ENCODE results near the gene ZMYND8.

DNA sequence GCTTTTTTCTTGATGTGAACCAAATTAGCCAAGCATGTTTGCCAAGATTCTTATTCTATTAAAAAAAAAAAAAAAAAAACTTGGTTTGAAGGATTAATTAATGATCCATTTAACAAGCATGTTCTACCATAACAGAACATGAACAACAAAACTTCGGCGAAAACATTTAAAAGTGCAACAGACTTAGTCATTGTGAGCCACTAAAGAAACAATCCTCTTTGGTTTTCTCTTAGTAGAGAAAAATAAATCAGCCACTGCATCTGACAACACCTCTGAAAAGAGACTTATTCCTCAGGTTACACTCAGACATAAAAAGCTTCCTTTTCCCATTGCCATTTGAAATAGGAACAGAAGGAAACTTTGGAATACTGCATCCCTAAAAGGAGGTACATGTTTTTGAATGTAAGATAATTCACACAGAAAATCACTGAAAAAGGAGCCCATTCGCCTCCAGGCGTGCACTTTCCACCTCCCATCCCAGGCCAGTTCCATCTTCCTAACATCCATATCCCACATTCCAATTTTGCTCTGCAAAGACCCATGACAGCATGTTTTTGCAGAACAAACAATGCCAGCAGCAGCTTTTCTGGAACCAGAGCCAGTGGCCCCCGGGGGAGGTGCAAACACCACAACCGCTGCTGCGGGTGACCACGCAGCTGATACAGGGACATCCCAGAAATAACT is 79.5 kb downstream of the ZMYND8 start:
- TF ChIP-seq, protein P1, sequence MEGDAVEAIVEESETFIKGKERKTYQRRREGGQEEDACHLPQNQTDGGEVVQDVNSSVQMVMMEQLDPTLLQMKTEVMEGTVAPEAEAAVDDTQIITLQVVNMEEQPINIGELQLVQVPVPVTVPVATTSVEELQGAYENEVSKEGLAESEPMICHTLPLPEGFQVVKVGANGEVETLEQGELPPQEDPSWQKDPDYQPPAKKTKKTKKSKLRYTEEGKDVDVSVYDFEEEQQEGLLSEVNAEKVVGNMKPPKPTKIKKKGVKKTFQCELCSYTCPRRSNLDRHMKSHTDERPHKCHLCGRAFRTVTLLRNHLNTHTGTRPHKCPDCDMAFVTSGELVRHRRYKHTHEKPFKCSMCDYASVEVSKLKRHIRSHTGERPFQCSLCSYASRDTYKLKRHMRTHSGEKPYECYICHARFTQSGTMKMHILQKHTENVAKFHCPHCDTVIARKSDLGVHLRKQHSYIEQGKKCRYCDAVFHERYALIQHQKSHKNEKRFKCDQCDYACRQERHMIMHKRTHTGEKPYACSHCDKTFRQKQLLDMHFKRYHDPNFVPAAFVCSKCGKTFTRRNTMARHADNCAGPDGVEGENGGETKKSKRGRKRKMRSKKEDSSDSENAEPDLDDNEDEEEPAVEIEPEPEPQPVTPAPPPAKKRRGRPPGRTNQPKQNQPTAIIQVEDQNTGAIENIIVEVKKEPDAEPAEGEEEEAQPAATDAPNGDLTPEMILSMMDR (IDR thresholded peaks at IDR 0.05; ENCODE audit: low read length), result no peak
- TF ChIP-seq EZH2 (IDR thresholded peaks at IDR 0.05; ENCODE audit: borderline replicate concordance, low read length), result no peak

Data from OCI-LY1 (cell line).